ENCODE measurements around the gene NDST1. TPM values are rescaled to one million over a fixed set of nuclear protein-coding genes. Genes with fewer than 3 reads are reported as not detected.

The NDST1 gene
- total RNA-seq, 1 donor from 2014 or later: 321 TPM

GRCh38 chr5:150506571-150507473 lies 1.1 kb upstream of the NDST1 start:
- Histone ChIP-seq H3K4me2 (ENCODE audit: low read length) (no peak overlapping the region), H4K20me1 (ENCODE audit: insufficient read depth, low read length) (peaks cover 99% of the 10 kb centered on the region)

GRCh38 chr5:150508277-150508640 lies 328 bp downstream of the NDST1 start:
- Histone ChIP-seq H3K4me1 (ENCODE audit: insufficient read depth, low read length) (peaks cover 67% of the 10 kb centered on the region), H3K4me3 (ENCODE audit: insufficient read depth, low read depth, low read length) (no peak overlapping the region), H3K9ac (ENCODE audit: low read length) (peak overlapping the region; percentile 28), H3K4me2 (ENCODE audit: low read length) (no peak overlapping the region), H4K20me1 (ENCODE audit: insufficient read depth, low read length) (peaks cover 97% of the 10 kb centered on the region), H3K27ac (ENCODE audit: low read depth, low read length) (no peak overlapping the region), H3K79me2 (ENCODE audit: insufficient read depth, low read length) (peaks cover 100% of the 10 kb centered on the region), H2AFZ (ENCODE audit: low read depth, low read length) (no peak overlapping the region), H3K36me3 (ENCODE audit: insufficient read depth, low read length) (peaks cover 3% of the 10 kb centered on the region), H3K9me3 (ENCODE audit: insufficient read depth, low read depth, low read length) (no peaks in the 10 kb centered on the region), H3K27me3 (ENCODE audit: insufficient read depth, low read length) (no peaks in the 10 kb centered on the region)
- Mint-ChIP-seq H3K36me3 (ENCODE audit: low read depth, unreplicated experiment) (peaks cover 11% of the 10 kb centered on the region), H3K9me3 (ENCODE audit: unreplicated experiment) (no peaks in the 10 kb centered on the region), H3K27me3 (ENCODE audit: low read depth, unreplicated experiment) (no peaks in the 10 kb centered on the region), H3K4me1 (ENCODE audit: low read depth, unreplicated experiment) (peaks cover 67% of the 10 kb centered on the region), H3K27ac (ENCODE audit: unreplicated experiment) (peak overlapping the region; percentile 87), H3K4me3 (ENCODE audit: unreplicated experiment) (no peak overlapping the region)
- DNase-seq (ENCODE audit: low read depth) (no peak), FAIRE-seq (no peak)
- TF ChIP-seq EZH2 (IDR thresholded peaks at IDR 0.05; ENCODE audit: insufficient read depth, low read length): no peak

More at GRCh38 chr5:150506571-150507473, 1.1 kb upstream of the NDST1 start:
- H3K79me2 ChIP-seq (ENCODE audit: insufficient read depth, low read length): peaks cover 100% of the 10 kb centered on the region
- H3K27me3 Mint-ChIP-seq (ENCODE audit: low read depth, unreplicated experiment): no peaks in the 10 kb centered on the region
- H3K4me1 ChIP-seq (ENCODE audit: insufficient read depth, low read length): peaks cover 65% of the 10 kb centered on the region
- DNase-seq (ENCODE audit: low read depth) (no peak), FAIRE-seq (no peak)
- H3K27me3 ChIP-seq (ENCODE audit: insufficient read depth, low read length): no peaks in the 10 kb centered on the region
- H2AFZ ChIP-seq (ENCODE audit: low read depth, low read length): no peak overlapping the region
- no peak overlapping the region for H3K4me3 Mint-ChIP-seq (ENCODE audit: unreplicated experiment)
- H3K27ac Mint-ChIP-seq (ENCODE audit: unreplicated experiment): peak overlapping the region; percentile 77
- peaks cover 60% of the 10 kb centered on the region for H3K4me1 Mint-ChIP-seq (ENCODE audit: low read depth, unreplicated experiment)
- peak overlapping the region; percentile 13 for H3K9ac ChIP-seq (ENCODE audit: low read length)
- TF ChIP-seq EZH2 (IDR thresholded peaks at IDR 0.05; ENCODE audit: insufficient read depth, low read length) (no peak), CTCF (IDR thresholded peaks at IDR 0.05; ENCODE audit: insufficient read depth, low read depth, low read length) (no peak)
- no peak overlapping the region for H3K4me3 ChIP-seq (ENCODE audit: insufficient read depth, low read depth, low read length)
- no peak overlapping the region for H3K27ac ChIP-seq (ENCODE audit: low read depth, low read length)
- peaks cover 3% of the 10 kb centered on the region for H3K36me3 ChIP-seq (ENCODE audit: insufficient read depth, low read length)
- no peaks in the 10 kb centered on the region for H3K9me3 ChIP-seq (ENCODE audit: insufficient read depth, low read depth, low read length)
- peaks cover 12% of the 10 kb centered on the region for H3K36me3 Mint-ChIP-seq (ENCODE audit: low read depth, unreplicated experiment)
- no peaks in the 10 kb centered on the region for H3K9me3 Mint-ChIP-seq (ENCODE audit: unreplicated experiment)

GRCh38 chr5:150508828-150509227 lies 897 bp downstream of the NDST1 start:
- Mint-ChIP-seq H3K27me3 (ENCODE audit: low read depth, unreplicated experiment) (no peaks in the 10 kb centered on the region), H3K36me3 (ENCODE audit: low read depth, unreplicated experiment) (peaks cover 8% of the 10 kb centered on the region), H3K27ac (ENCODE audit: unreplicated experiment) (peak overlapping the region; percentile 87), H3K9me3 (ENCODE audit: unreplicated experiment) (no peaks in the 10 kb centered on the region), H3K4me1 (ENCODE audit: low read depth, unreplicated experiment) (peaks cover 65% of the 10 kb centered on the region), H3K4me3 (ENCODE audit: unreplicated experiment) (no peak overlapping the region)
- Histone ChIP-seq H3K4me3 (ENCODE audit: insufficient read depth, low read depth, low read length) (no peak overlapping the region), H3K9ac (ENCODE audit: low read length) (peak overlapping the region; percentile 28), H3K27ac (ENCODE audit: low read depth, low read length) (peak overlapping the region; percentile 40), H3K27me3 (ENCODE audit: insufficient read depth, low read length) (no peaks in the 10 kb centered on the region), H4K20me1 (ENCODE audit: insufficient read depth, low read length) (peaks cover 97% of the 10 kb centered on the region), H3K36me3 (ENCODE audit: insufficient read depth, low read length) (peaks cover 3% of the 10 kb centered on the region), H2AFZ (ENCODE audit: low read depth, low read length) (no peak overlapping the region), H3K79me2 (ENCODE audit: insufficient read depth, low read length) (peaks cover 100% of the 10 kb centered on the region), H3K9me3 (ENCODE audit: insufficient read depth, low read depth, low read length) (no peaks in the 10 kb centered on the region), H3K4me2 (ENCODE audit: low read length) (no peak overlapping the region), H3K4me1 (ENCODE audit: insufficient read depth, low read length) (peaks cover 71% of the 10 kb centered on the region)
- TF ChIP-seq EZH2 (IDR thresholded peaks at IDR 0.05; ENCODE audit: insufficient read depth, low read length): no peak
- TF ChIP-seq CTCF (IDR thresholded peaks at IDR 0.05; ENCODE audit: insufficient read depth, low read depth, low read length): no peak
- FAIRE-seq: no peak
- DNase-seq (ENCODE audit: low read depth): no peak

Measured in astrocyte (in vitro differentiated cells and primary cell).